Brain microvascular endothelial cell (primary cell): ENCODE measurements around the gene TXNL1.

Experiments used
- DNase-seq: peaks from one replicate; pipeline ENCODE4 v3.0.0-alpha.2; 2020
- H3K27ac ChIP-seq: fragments of 250-450 bp; sonication (Bioruptor Pico); 2 replicates; pipeline ENCODE4 v1.5.1; 2020; ENCODE audit warnings: mild to moderate bottlenecking, moderate library complexity
- H3K27me3 ChIP-seq: fragments of 250-450 bp; sonication (Bioruptor Pico); replicated peaks from 2 replicates; pipeline ENCODE4 v1.5.1; 2020; ENCODE audit warnings: mild to moderate bottlenecking
- H3K36me3 ChIP-seq: fragments of 250-450 bp; sonication (Bioruptor Pico); replicated peaks from 2 replicates; pipeline ENCODE4 v1.5.1; 2020; ENCODE audit warnings: mild to moderate bottlenecking
- H3K4me3 ChIP-seq: 2 replicates; pipeline ENCODE4 v1.5.1; 2011; ENCODE audit warnings: low read depth, mild to moderate bottlenecking, control low read depth, low read length, moderate library complexity
- CTCF ChIP-seq: IDR thresholded peaks from 2 replicates; pipeline ENCODE4 v1.5.1; 2011; ENCODE audit warnings: low read depth, mild to moderate bottlenecking, moderate library complexity, low read length, control low read depth, inconsistent platforms; ENCODE audit errors: missing control alignments
- in situ Hi-C: cut with HindIII; loops from 2 replicates; pipeline ENCODE4 v1.10.0; 2017; ENCODE audit warnings: low sequenced_read_pairs, low pct_ligation_motif_present

Gene TXNL1

GRCh38 chr18:56565046-56565445 lies 73.3 kb downstream of the TXNL1 start:
- no peak for DNase-seq
- in situ Hi-C loops = no loop called here
- no peak for TF ChIP-seq CTCF
- Histone ChIP-seq H3K27me3 (no peaks in the 10 kb centered on the region), H3K4me3 (no peak overlapping the region), H3K27ac (no peak overlapping the region), H3K36me3 (no peaks in the 10 kb centered on the region)

DNA sequence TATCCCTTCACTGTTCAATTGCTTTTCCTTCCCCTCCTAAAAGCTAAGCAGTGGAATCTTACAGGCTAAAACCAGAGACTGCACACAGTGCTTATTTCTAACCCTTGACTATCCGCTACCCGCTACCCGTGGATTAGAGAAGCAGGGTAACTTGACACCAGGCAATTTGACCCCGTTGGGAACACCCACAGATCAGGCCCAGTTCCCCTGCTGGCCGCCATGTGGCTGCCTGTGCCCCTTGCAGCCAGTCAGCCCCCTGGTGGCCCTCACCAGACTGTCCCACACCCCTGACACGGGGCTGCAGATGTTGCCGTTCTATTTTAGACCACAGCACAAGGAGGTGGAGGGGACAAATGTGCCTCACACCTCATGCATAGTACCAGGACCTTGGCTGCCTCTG lies 74.8 kb downstream of the TXNL1 start:
- no peak overlapping the region for H3K27ac ChIP-seq
- in situ Hi-C loops = no loop called here
- TF ChIP-seq CTCF = peak; percentile 50
- no peak for DNase-seq
- no peak overlapping the region for H3K4me3 ChIP-seq
- no peaks in the 10 kb centered on the region for H3K36me3 ChIP-seq
- no peaks in the 10 kb centered on the region for H3K27me3 ChIP-seq

GRCh38 chr18:56562479-56562878 lies 75.9 kb downstream of the TXNL1 start:
- no peaks in the 10 kb centered on the region for H3K27me3 ChIP-seq
- H3K27ac ChIP-seq = no peak overlapping the region
- TF ChIP-seq CTCF = no peak
- in situ Hi-C loops = no loop called here
- no peak for DNase-seq
- H3K36me3 ChIP-seq = no peaks in the 10 kb centered on the region
- no peak overlapping the region for H3K4me3 ChIP-seq

GRCh38 chr18:56560992-56561391 lies 77.4 kb downstream of the TXNL1 start:
- no peak overlapping the region for H3K27ac ChIP-seq
- no peaks in the 10 kb centered on the region for H3K27me3 ChIP-seq
- no peaks in the 10 kb centered on the region for H3K36me3 ChIP-seq
- TF ChIP-seq CTCF = no peak
- DNase-seq = no peak
- no peak overlapping the region for H3K4me3 ChIP-seq
- in situ Hi-C loops = no loop called here

DNA sequence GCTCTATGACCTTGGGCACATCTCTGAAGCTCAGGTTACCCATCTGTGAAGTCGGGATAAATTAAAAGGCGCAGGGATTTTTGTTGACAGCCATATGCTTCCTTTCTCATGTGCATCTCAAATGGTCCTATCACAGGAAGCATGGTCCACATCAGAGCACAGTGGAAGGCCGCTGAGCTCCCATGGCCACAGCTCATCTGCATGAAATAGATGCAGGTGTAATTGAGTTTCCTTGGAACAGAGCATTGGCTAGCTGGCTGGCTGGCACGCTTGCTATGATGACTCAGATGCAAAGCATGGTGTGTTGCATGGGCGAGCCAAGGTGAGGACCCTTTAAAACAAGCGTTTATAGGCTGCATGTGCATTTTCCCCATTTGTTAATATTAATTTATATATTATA lies 79.3 kb downstream of the TXNL1 start:
- TF ChIP-seq CTCF = no peak
- DNase-seq = no peak

DNA sequence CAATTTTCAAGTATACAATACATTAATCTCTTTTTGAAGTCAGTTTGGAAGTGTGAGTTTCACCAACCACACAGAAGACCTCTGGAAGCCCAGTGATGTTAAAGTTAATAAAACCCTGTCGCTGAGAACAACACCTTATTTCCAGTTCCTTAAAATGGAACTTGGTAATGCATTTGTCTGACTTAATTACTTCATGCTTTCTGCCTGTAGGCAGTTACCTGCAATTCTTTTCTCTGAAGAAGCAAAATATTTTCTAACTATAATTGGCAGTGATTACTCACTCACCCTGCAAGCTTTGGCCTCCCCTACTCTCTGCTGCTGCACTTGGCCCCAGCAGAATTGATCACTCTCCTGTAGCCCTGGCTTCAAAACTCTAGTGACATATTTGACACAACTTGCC lies 81.5 kb downstream of the TXNL1 start:
- in situ Hi-C loops = no loop called here
- TF ChIP-seq CTCF = no peak
- no peak overlapping the region for H3K4me3 ChIP-seq
- H3K36me3 ChIP-seq = no peaks in the 10 kb centered on the region
- H3K27ac ChIP-seq = no peak overlapping the region
- DNase-seq = no peak
- no peaks in the 10 kb centered on the region for H3K27me3 ChIP-seq

More for the DNA sequence above, 79.3 kb downstream of the TXNL1 start:
- Histone ChIP-seq H3K27me3 (no peaks in the 10 kb centered on the region), H3K27ac (no peak overlapping the region), H3K4me3 (no peak overlapping the region), H3K36me3 (no peaks in the 10 kb centered on the region)
- in situ Hi-C loops = no loop called here
